ENCODE results near the gene TLE6. TPM values are rescaled to one million over a fixed set of nuclear protein-coding genes. Genes with fewer than 3 reads are reported as not detected.

The TLE6 gene
- total RNA-seq, 1 donor from 2014 or later = 0.55 TPM

DNA sequence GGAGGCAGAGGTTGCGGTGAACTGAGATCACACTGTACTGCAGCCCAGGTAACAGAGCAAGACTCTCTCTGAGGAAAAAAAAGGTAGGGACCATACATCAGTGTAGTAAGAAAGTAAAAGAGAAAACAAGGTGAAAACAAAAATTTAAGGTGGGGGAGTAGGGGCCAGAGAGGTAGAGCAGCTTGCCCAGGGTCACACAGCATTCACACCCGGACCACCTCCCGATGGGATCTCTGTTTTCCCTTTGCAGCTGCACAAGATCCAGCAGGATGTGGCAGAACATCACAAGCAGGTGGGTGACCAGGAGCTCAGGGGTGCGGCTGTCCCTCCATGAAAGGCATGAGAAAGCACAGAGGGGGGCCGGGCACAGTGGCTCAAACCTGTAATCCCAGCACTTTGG lies 4.5 kb downstream of the TLE6 start:
- TF ChIP-seq CTCF (IDR thresholded peaks at IDR 0.05) = no peak
- H3K4me3 Mint-ChIP-seq (ENCODE audit: unreplicated experiment) = no peak overlapping the region
- H3K4me1 Mint-ChIP-seq (ENCODE audit: low read depth) = peaks cover 34% of the 10 kb centered on the region
- H3K27me3 Mint-ChIP-seq (ENCODE audit: low read depth) = peaks cover 5% of the 10 kb centered on the region
- DNase-seq (ENCODE audit: low spot score) = no peak
- no peak overlapping the region for H3K27ac Mint-ChIP-seq (ENCODE audit: unreplicated experiment)
- no peaks in the 10 kb centered on the region for H3K36me3 Mint-ChIP-seq (ENCODE audit: low read depth)
- H3K9me3 Mint-ChIP-seq (ENCODE audit: low read depth) = no peaks in the 10 kb centered on the region

DNA sequence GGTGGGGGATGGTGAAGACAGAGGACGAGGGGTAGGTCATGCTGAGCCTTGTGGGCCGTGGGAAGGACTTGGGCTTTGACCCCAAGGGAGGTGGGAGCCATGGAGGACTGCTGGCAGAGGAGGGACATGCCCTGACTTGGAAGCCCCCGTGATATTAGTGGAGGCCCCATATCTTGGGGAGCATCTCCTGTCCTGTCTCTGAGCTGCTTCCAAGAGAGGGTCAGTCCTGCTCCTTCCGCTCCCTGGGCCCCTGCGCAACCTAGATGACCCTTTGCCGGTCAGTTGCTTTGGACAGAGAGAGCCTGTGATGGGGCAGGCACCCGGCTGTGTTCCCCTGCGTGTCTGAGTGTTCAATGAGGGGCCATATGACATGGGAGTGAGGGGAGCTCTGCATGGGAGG lies 5.2 kb downstream of the TLE6 start:
- Mint-ChIP-seq H3K9me3 (ENCODE audit: low read depth) (no peaks in the 10 kb centered on the region), H3K27me3 (ENCODE audit: low read depth) (peaks cover 6% of the 10 kb centered on the region), H3K27ac (ENCODE audit: unreplicated experiment) (no peak overlapping the region), H3K36me3 (ENCODE audit: low read depth) (no peaks in the 10 kb centered on the region), H3K4me3 (ENCODE audit: unreplicated experiment) (no peak overlapping the region), H3K4me1 (ENCODE audit: low read depth) (peaks cover 34% of the 10 kb centered on the region)
- no peak for DNase-seq (ENCODE audit: low spot score)
- TF ChIP-seq CTCF (IDR thresholded peaks at IDR 0.05) = no peak

DNA sequence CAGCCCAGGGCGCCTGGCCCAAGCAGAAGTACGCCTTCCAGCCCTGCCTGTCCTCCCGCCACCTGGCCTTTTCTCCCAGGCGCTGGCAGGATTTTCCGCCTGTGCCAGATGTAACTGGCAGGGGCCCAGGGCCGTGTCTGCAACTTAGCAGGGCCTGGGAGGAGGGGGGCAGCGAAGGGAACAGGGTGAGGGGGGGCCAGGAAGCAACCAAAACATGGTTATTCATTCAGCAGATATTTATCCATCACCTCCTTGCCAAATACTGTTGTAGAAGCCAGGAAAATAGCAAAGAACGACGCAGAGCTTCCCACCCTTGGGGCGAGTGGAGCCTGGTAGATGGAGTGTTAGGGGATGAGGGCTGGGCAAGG lies 5.6 kb downstream of the TLE6 start:
- no peak for DNase-seq (ENCODE audit: low spot score)
- peaks cover 6% of the 10 kb centered on the region for H3K27me3 Mint-ChIP-seq (ENCODE audit: low read depth)
- no peak for TF ChIP-seq CTCF (IDR thresholded peaks at IDR 0.05)
- peak overlapping the region; percentile 36 for H3K4me3 Mint-ChIP-seq (ENCODE audit: unreplicated experiment)
- H3K27ac Mint-ChIP-seq (ENCODE audit: unreplicated experiment) = peak overlapping the region; percentile 93
- H3K9me3 Mint-ChIP-seq (ENCODE audit: low read depth) = no peaks in the 10 kb centered on the region
- H3K36me3 Mint-ChIP-seq (ENCODE audit: low read depth) = no peaks in the 10 kb centered on the region
- peaks cover 31% of the 10 kb centered on the region for H3K4me1 Mint-ChIP-seq (ENCODE audit: low read depth)

- H3K36me3 Mint-ChIP-seq (ENCODE audit: low read depth) = no peaks in the 10 kb centered on the region
- no peaks in the 10 kb centered on the region for H3K9me3 Mint-ChIP-seq (ENCODE audit: low read depth)
- DNase-seq (ENCODE audit: low spot score) = no peak
- peaks cover 31% of the 10 kb centered on the region for H3K4me1 Mint-ChIP-seq (ENCODE audit: low read depth)
- peak overlapping the region; percentile 93 for H3K27ac Mint-ChIP-seq (ENCODE audit: unreplicated experiment)
- no peak for TF ChIP-seq CTCF (IDR thresholded peaks at IDR 0.05)
- peaks cover 6% of the 10 kb centered on the region for H3K27me3 Mint-ChIP-seq (ENCODE audit: low read depth)
- H3K4me3 Mint-ChIP-seq (ENCODE audit: unreplicated experiment) = peak overlapping the region; percentile 58
Observed at GRCh38 chr19:2983351-2984214, 6.2 kb downstream of the TLE6 start.

- H3K36me3 Mint-ChIP-seq (ENCODE audit: low read depth) = no peaks in the 10 kb centered on the region
- DNase-seq (ENCODE audit: low spot score) = no peak
- H3K4me1 Mint-ChIP-seq (ENCODE audit: low read depth) = peaks cover 31% of the 10 kb centered on the region
- peak overlapping the region; percentile 58 for H3K4me3 Mint-ChIP-seq (ENCODE audit: unreplicated experiment)
- H3K9me3 Mint-ChIP-seq (ENCODE audit: low read depth) = no peaks in the 10 kb centered on the region
- TF ChIP-seq CTCF (IDR thresholded peaks at IDR 0.05) = no peak
- peaks cover 6% of the 10 kb centered on the region for H3K27me3 Mint-ChIP-seq (ENCODE audit: low read depth)
- H3K27ac Mint-ChIP-seq (ENCODE audit: unreplicated experiment) = peak overlapping the region; percentile 76
Observed at GRCh38 chr19:2984215-2984528, 6.8 kb downstream of the TLE6 start.

Data from chondrocyte (in vitro differentiated cells).